Superior temporal gyrus (tissue), 1 donor: ENCODE measurements around the gene MGAT5.

ENCODE experiments used
- DNase-seq: peaks from one replicate; pipeline ENCODE4 v3.0.0-alpha.2; 2016; ENCODE audit errors: extremely low spot score

MGAT5 gene

GRCh38 chr2:134256956-134257355 is 3.1 kb downstream of the MGAT5 start:
- DNase-seq, result no peak

- no peak for DNase-seq
Measured at GRCh38 chr2:134257509-134257908, 3.6 kb downstream of the MGAT5 start.

GRCh38 chr2:134257965-134258683 is 4.3 kb downstream of the MGAT5 start:
- DNase-seq, result no peak

GRCh38 chr2:134258684-134259388 is 5.0 kb downstream of the MGAT5 start:
- DNase-seq, result peak; percentile 86

- no peak for DNase-seq
Measured at GRCh38 chr2:134259571-134259970, 5.7 kb downstream of the MGAT5 start.

GRCh38 chr2:134259994-134260393 is 6.1 kb downstream of the MGAT5 start:
- DNase-seq, result no peak

- no peak for DNase-seq
Measured at GRCh38 chr2:134260713-134261112, 6.8 kb downstream of the MGAT5 start.

- no peak for DNase-seq
Measured at GRCh38 chr2:134261398-134262131, 7.7 kb downstream of the MGAT5 start.

GRCh38 chr2:134262684-134263083 is 8.8 kb downstream of the MGAT5 start:
- DNase-seq, result no peak

- DNase-seq, result peak; percentile 44
Measured at GRCh38 chr2:134268265-134268664, 14.4 kb downstream of the MGAT5 start.

- DNase-seq, result peak; percentile 48
Measured at GRCh38 chr2:134269230-134269629, 15.4 kb downstream of the MGAT5 start.

- no peak for DNase-seq
Measured at GRCh38 chr2:134269972-134270735, 16.3 kb downstream of the MGAT5 start.

- no peak for DNase-seq
Measured at GRCh38 chr2:134271758-134272157, 17.9 kb downstream of the MGAT5 start.

- DNase-seq, result no peak
Measured at GRCh38 chr2:134272806-134273205, 18.9 kb downstream of the MGAT5 start.

GRCh38 chr2:134273256-134273983 is 19.5 kb downstream of the MGAT5 start:
- DNase-seq, result no peak

GRCh38 chr2:134274121-134274520 is 20.2 kb downstream of the MGAT5 start:
- no peak for DNase-seq

- no peak for DNase-seq
Measured at GRCh38 chr2:134275058-134275862, 21.4 kb downstream of the MGAT5 start.

GRCh38 chr2:134276381-134277172 is 22.7 kb downstream of the MGAT5 start:
- no peak for DNase-seq

GRCh38 chr2:134277223-134277622 is 23.4 kb downstream of the MGAT5 start:
- no peak for DNase-seq

- no peak for DNase-seq
Measured at GRCh38 chr2:134278553-134278952, 24.7 kb downstream of the MGAT5 start.
